GM12891 (cell line): Measurements from ENCODE around the gene C1orf35.

Source experiments
- POLR2A ChIP-seq: IDR thresholded peaks from 2 replicates; pipeline ENCODE4 v1.6.1; 2011; ENCODE audit warnings: low read depth, low read length, control low read depth
- POLR2AphosphoS5 ChIP-seq: IDR thresholded peaks from 2 replicates; pipeline ENCODE4 v1.6.1; 2011; ENCODE audit warnings: low read depth, low read length, control low read depth
- POU2F2 ChIP-seq: IDR thresholded peaks from 2 replicates; pipeline ENCODE4 v1.6.1; 2011; ENCODE audit warnings: low read depth, mild to moderate bottlenecking, control low read depth, low read length, moderate library complexity
- TAF1 ChIP-seq: IDR thresholded peaks from 2 replicates; pipeline ENCODE4 v1.6.1; 2011; ENCODE audit warnings: low read depth, low read length, control low read depth

DNA sequence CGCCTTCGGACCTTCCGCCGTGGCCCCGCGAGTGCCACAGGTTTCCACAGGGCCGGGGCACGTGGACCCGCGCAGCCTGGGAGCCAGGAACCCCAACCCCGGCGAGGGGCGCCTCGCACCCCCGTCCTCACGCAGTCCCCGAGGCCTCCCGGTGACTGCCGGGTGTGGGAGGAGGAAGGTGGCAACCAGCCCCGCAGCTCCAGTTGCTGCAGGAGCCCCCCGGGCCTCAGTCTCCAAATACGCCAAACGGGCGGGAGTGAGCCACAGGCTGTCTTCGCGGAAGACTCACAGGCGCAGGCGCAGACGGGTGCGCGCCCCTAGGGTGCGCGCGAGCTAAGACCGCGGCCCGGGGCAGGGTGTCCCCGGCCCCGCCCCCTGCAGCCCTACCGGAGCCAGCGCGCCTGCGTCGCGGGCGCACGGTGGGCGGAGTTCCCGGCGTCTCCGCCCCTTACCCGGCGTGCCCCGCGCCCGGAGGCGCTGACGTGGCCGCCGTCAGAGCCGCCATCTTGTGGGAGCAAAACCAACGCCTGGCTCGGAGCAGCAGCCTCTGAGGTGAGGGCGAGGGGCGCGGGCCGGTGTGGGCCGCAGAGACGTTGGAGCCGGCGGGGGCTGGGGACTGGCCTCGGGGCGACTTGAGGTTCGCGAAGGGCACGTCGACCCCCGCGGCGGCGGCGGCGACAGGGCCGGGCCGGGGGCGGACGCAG is 20.8 kb downstream of the C1orf35 start, which contains the start of gene ARF1:
- peak; percentile 77 for TF ChIP-seq POLR2A
- peak; percentile 62 for TF ChIP-seq TAF1
- peak; percentile 83 for TF ChIP-seq POLR2AphosphoS5
- TF ChIP-seq POU2F2, result no peak
